Erythroblast (primary cell): ENCODE results near the gene SSTR3.

Source experiments
- GATA1 ChIP-seq: IDR thresholded peaks from 2 replicates; pipeline ENCODE4 v1.6.1; 2011; ENCODE audit warnings: low read depth, mild to moderate bottlenecking, control low read depth, low read length, moderate library complexity
- POLR2A ChIP-seq: IDR thresholded peaks from 2 replicates; pipeline ENCODE4 v1.6.1; 2011; ENCODE audit warnings: mild to moderate bottlenecking, low read length

DNA sequence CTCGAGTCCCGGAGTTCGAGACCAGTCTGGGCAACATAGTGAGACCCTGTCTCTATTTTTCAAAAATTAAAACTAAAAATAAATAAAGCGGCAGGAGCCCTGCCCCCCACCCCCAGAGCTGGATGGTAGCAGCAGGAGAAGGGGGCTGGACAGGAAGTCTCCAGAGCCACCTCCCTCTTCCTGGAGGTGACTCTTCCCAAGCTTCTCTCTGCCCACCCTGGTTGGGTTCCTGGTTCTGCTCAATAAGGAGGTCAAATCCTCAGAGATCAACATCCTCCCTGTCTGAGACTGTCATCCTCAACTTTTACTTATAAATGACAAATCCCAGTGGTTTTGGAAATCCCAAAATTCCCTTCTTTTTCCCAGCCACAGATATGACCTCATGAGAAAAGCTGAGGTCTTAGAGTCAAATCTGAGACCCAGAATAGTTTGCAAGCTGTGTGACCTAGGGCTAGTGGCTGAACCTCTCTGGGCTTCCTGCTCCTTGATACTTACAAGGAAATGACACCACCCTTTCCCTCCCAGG, 25.2 kb downstream of the SSTR3 start:
- TF ChIP-seq POLR2A (no peak), GATA1 (no peak)
